Measurements from ENCODE around the gene PAPPA2.

- TF ChIP-seq CTCF (IDR thresholded peaks at IDR 0.05; ENCODE audit: low read length): no peak
- no peak for TF ChIP-seq EZH2phosphoT487 (IDR thresholded peaks at IDR 0.05; ENCODE audit: low read length)
Observed at GRCh38 chr1:176533020-176533419, 70.0 kb downstream of the PAPPA2 start.

Measured in MM.1S (cell line).